ENCODE data around the gene ATF1.

DNA sequence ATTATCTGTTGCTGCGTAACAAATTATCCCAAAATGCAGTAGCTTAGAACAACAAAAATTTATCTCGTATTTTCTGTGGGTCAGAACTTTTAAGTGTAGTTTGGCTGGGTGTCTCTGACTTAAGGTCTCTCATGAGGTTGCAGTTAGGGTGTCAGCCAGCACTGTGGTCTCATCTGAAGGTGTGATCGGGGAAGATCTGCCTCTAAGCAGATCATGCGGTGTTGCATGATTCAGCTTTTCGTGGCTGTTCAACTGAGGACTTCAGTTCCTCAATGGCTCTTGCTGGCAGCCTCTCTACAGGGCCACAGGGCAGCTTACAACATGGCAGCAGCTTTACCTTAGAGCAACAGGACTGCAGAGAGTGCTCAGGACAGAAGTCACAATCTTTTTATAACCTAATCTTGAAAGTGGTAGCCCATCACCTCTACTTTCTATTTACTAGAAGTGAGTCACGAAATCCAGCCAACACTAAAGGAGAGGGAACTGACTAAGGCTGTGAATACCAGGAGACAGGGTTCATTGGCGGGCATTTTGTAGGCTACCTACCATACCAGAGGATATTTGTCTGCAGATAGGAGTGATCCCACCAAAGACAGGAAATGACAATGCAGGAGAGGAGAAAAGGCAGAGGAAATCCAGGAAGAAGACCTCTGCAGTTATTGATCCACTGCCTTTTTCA is 77.0 kb downstream of the ATF1 start:
- TF ChIP-seq POLR2A (IDR thresholded peaks at IDR 0.05; ENCODE audit: low read length) (no peak), GATA1 (IDR thresholded peaks at IDR 0.05; ENCODE audit: low read depth, low read length) (no peak)
